HepG2 (cell line): Measurements from ENCODE around the gene KAT14. TPM values are rescaled to one million over a fixed set of nuclear protein-coding genes. Genes with fewer than 3 reads are reported as not detected.
A peak's percentile ranks its signal among the peaks of the same experiment; 100 is the strongest.

ENCODE experiments used
- ATAC-seq: fragments of 200-7000 bp; cut with Tn5 transposase; 3 replicates; pipeline ENCODE4 v1.9.1; 2020; ENCODE audit warnings: mild to moderate bottlenecking, moderate library complexity
- BruUV-seq: library from RNA; stranded (reverse); fragments of 400-500 nt; replicated peaks from 2 replicates; lab custom pipeline; 2021; lab: Mats Ljungman, UMichigan
- CTCF ChIA-PET: fragments of 300-600 bp; formaldehyde crosslinking; extraction: SDS; loops from one replicate; lab custom pipeline; 2021; ENCODE audit warnings: low total read pairs, inconsistent platforms, low intra/inter-chr PET ratio; lab: Yijun Ruan, JAX
- POLR2A ChIA-PET: fragments of 350-600 bp; sonication (Branson Sonifier 250); formaldehyde crosslinking; loops from one replicate; lab custom pipeline; 2020; ENCODE audit warnings: antibody characterized with exemption, inconsistent platforms; lab: Yijun Ruan, JAX
- DNase-seq: peaks from one replicate; pipeline ENCODE4 v3.0.0-alpha.2; 2015; ENCODE audit warnings: low spot score
- FAIRE-seq: peaks from 3 replicates; lab custom pipeline; 2011; peaks lifted over from hg19 to GRCh38; lab: Jason Lieb, UNC
- H2AFZ ChIP-seq: one replicate; pipeline ENCODE4 v1.6.1; 2011; ENCODE audit warnings: low read length, inconsistent platforms
- H3K27ac ChIP-seq: fragments of 300-600 bp; 3 replicates; pipeline ENCODE4 v1.8.0; 2011; ENCODE audit warnings: mixed run types, mild to moderate bottlenecking, mixed read lengths, low read length, inconsistent platforms; ENCODE audit not compliant: insufficient read depth; ENCODE audit errors: extremely low read length
- H3K27me3 ChIP-seq, 2 experiments: fragments of 200-600 bp in 1 of 2; 2 replicates in 1 of 2; 3 replicates in 1 of 2; pipeline versions ENCODE4 v1.6.0 to v1.8.0; 2011; ENCODE audit warnings: low read length in 2 of 2, mild to moderate bottlenecking in 2 of 2, moderate library complexity in 2 of 2, inconsistent platforms in 1 of 2; ENCODE audit not compliant: insufficient read depth in 2 of 2, control insufficient read depth in 1 of 2
- H3K36me3 ChIP-seq, 2 experiments: fragments of 200-600 bp in 1 of 2; replicated peaks in 1 of 2; 2 replicates in 1 of 2; 3 replicates in 1 of 2; pipeline versions ENCODE4 v1.5.1 to v1.8.0; 2011; ENCODE audit warnings: low read length in 2 of 2, inconsistent platforms in 1 of 2; ENCODE audit not compliant: insufficient read depth in 2 of 2, control insufficient read depth in 1 of 2
- H3K4me1 ChIP-seq: 2 replicates; pipeline ENCODE4 v1.5.1; 2012; ENCODE audit warnings: low read length, inconsistent platforms; ENCODE audit not compliant: insufficient read depth
- H3K4me2 ChIP-seq: 2 replicates; pipeline ENCODE4 v1.6.0; 2011; ENCODE audit warnings: low read depth, low read length, inconsistent platforms
- H3K4me3 ChIP-seq, 3 experiments: fragments of 200-600 bp in 1 of 3; sonication (generic), shearing (Covaris generic) in 1 of 3; replicated peaks in 1 of 3; 2 replicates each; pipeline ENCODE4 v1.5.1; 2011 to 2016; ENCODE audit warnings: low read length in 3 of 3, inconsistent platforms in 2 of 3, low read depth in 2 of 3, mild to moderate bottlenecking in 2 of 3, control low read depth in 1 of 3, mixed read lengths in 1 of 3; ENCODE audit not compliant: insufficient read depth in 1 of 3
- H3K79me2 ChIP-seq: one replicate; pipeline ENCODE4 v1.6.1; 2011; ENCODE audit warnings: low read length, inconsistent platforms; ENCODE audit not compliant: insufficient read depth
- H3K9ac ChIP-seq: 2 replicates; pipeline ENCODE4 v1.6.0; 2011; ENCODE audit warnings: mild to moderate bottlenecking, low read depth, low read length, inconsistent platforms; ENCODE audit not compliant: insufficient read depth
- H3K9me3 ChIP-seq: 2 replicates; pipeline ENCODE4 v1.5.1; 2012; ENCODE audit warnings: mild to moderate bottlenecking, low read length
- H4K20me1 ChIP-seq: 2 replicates; pipeline ENCODE4 v1.6.0; 2011; ENCODE audit warnings: inconsistent platforms, mild to moderate bottlenecking, low read length, moderate library complexity; ENCODE audit not compliant: insufficient read depth
- KDM4B ChIP-seq: sonication (generic); formaldehyde crosslinking; IDR thresholded peaks from 2 replicates; pipeline ENCODE4 v1.4.0; 2020; ENCODE audit warnings: missing genetic modification reagents
- REXO4 ChIP-seq: sonication (generic); formaldehyde crosslinking; IDR thresholded peaks from 2 replicates; pipeline ENCODE4 v1.8.0; 2022; ENCODE audit warnings: missing genetic modification reagents, mild to moderate bottlenecking, borderline replicate concordance
- WGBS: methylation state at CpG from one replicate; pipeline ENCODE4 v1.1.6; 2017; ENCODE audit warnings: low lambda C conversion rate; 5-methylcytosine and 5-hydroxymethylcytosine counted together
- in situ Hi-C: cut with HindIII; loops from 2 replicates; pipeline ENCODE4 v1.10.0; 2017; ENCODE audit warnings: low pct_unique_long_range_greater_than_20kb; ENCODE audit not compliant: extremely low pct_ligation_motif_present
- intact Hi-C: fragments of 100-400 bp; cut with micrococcal nuclease; formaldehyde crosslinking; loops from one replicate; pipeline ENCODE4 v1.10.0; 2022; ENCODE audit not compliant: unreplicated experiment
- polyA plus RNA-seq, 8 experiments: library from polyadenylated mRNA; depleted of rRNA in 3 of 8; stranded (reverse) in 7 of 8; unstranded in 1 of 8; fragments of >200 nt; fragmentation: Illumina TruSeq in 4 of 8; extraction: Trizol in 4 of 8; gene quantifications; 2 replicates each; pipeline versions ENCODE4 v1.2.1 to v1.2.3, GENCODE V29; 2011 to 2016; ENCODE audit warnings: low read depth in 4 of 8, missing spikeins in 1 of 8, mixed read lengths in 1 of 8; ENCODE audit not compliant: insufficient read depth in 1 of 8
- total RNA-seq, 5 experiments: library from RNA; depleted of rRNA; stranded (reverse); fragments of >200 nt; fragmentation: Illumina TruSeq; extraction: Trizol; gene quantifications; 2 replicates each; pipeline ENCODE4 v1.2.3, GENCODE V29; 2016; ENCODE audit warnings: low read depth in 1 of 5
- TF ChIP-seq, protein P1 (sequence below): sonication (generic); formaldehyde crosslinking; IDR thresholded peaks from 2 replicates; pipeline ENCODE4 v1.8.1; 2023; ENCODE audit warnings: mild to moderate bottlenecking, missing genetic modification reagents
- TF ChIP-seq, protein P2 (sequence below), 2 experiments: IDR thresholded peaks; 2 replicates each; pipeline ENCODE4 v1.6.1; 2011 to 2012; ENCODE audit warnings: low read length in 2 of 2, borderline replicate concordance in 1 of 2, low read depth in 1 of 2, mild to moderate bottlenecking in 1 of 2, moderate library complexity in 1 of 2

KAT14 gene
- total and polyA plus RNA-seq, 2 of the 13 experiments (the other 11 are each of a cell fraction or from before 2014, with no cell fraction given), result 5.1 to 15.1 TPM

DNA sequence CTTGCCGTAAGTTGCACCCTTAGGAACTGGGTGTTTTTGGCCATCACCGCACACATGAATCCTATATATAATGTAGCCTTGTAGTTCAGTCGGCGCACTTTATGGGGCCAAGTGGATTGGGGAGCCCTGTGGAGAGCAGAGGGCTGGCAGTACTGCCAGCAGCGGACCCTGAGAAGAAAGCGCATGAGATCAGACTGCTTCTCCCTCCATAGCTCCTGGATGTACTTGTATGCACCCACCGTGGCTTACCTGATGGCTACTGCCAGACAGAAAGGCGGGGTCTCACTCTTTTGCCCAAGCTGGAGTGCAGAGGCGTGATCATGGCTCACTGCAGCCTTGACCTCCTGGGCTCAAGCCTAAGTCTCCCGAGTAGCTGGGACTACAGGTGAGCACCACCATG is 47.2 kb upstream of the KAT14 start:
- Histone ChIP-seq H4K20me1 (no peaks in the 10 kb centered on the region), H3K4me2 (no peak overlapping the region), H2AFZ (no peak overlapping the region), H3K4me1 (no peaks in the 10 kb centered on the region), H3K9me3 (no peaks in the 10 kb centered on the region), H3K36me3 (no peaks in the 10 kb centered on the region), H3K27ac (no peak overlapping the region), H3K4me3 (no peak overlapping the region), H3K9ac (no peak overlapping the region), H3K27me3 (peaks cover 0 to 35% of the 10 kb centered on the region in 2 experiments; a peak in 3 of 5 replicates), H3K79me2 (no peaks in the 10 kb centered on the region)
- DNase-seq, result no peak
- no peak for FAIRE-seq
- intact Hi-C loops (no loop called here), in situ Hi-C loops (no loop called here)
- TF ChIP-seq, protein P1, sequence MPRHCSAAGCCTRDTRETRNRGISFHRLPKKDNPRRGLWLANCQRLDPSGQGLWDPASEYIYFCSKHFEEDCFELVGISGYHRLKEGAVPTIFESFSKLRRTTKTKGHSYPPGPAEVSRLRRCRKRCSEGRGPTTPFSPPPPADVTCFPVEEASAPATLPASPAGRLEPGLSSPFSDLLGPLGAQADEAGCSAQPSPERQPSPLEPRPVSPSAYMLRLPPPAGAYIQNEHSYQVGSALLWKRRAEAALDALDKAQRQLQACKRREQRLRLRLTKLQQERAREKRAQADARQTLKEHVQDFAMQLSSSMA (CRISPR knock-in tag), result 0 out of 2 replicates have a peak, but pooled peaks have one; percentile 19
- TF ChIP-seq, protein P2, sequence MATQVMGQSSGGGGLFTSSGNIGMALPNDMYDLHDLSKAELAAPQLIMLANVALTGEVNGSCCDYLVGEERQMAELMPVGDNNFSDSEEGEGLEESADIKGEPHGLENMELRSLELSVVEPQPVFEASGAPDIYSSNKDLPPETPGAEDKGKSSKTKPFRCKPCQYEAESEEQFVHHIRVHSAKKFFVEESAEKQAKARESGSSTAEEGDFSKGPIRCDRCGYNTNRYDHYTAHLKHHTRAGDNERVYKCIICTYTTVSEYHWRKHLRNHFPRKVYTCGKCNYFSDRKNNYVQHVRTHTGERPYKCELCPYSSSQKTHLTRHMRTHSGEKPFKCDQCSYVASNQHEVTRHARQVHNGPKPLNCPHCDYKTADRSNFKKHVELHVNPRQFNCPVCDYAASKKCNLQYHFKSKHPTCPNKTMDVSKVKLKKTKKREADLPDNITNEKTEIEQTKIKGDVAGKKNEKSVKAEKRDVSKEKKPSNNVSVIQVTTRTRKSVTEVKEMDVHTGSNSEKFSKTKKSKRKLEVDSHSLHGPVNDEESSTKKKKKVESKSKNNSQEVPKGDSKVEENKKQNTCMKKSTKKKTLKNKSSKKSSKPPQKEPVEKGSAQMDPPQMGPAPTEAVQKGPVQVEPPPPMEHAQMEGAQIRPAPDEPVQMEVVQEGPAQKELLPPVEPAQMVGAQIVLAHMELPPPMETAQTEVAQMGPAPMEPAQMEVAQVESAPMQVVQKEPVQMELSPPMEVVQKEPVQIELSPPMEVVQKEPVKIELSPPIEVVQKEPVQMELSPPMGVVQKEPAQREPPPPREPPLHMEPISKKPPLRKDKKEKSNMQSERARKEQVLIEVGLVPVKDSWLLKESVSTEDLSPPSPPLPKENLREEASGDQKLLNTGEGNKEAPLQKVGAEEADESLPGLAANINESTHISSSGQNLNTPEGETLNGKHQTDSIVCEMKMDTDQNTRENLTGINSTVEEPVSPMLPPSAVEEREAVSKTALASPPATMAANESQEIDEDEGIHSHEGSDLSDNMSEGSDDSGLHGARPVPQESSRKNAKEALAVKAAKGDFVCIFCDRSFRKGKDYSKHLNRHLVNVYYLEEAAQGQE (IDR thresholded peaks at IDR 0.05; ENCODE audit: borderline replicate concordance in 1 of 2, low read depth in 1 of 2, low read length in 2 of 2), result no peak
- TF ChIP-seq REXO4, result 0 out of 2 replicates have a peak, but pooled peaks have one; percentile 57
- TF ChIP-seq KDM4B (CRISPR knock-in tag), result no peak
- ChIA-PET POLR2A (no interaction called here), CTCF (no interaction called here)
- no TSS peak for BruUV-seq
- ATAC-seq, result no peak
- 56% methylated on average over 10 of the region's 10 CpGs for WGBS
